GDM1 (cell line): ENCODE results near the gene COL9A2.

Experiments
- DNase-seq: peaks from one replicate; lab custom pipeline; 2025; lab: John Stamatoyannopoulos, UW

COL9A2 gene

DNA sequence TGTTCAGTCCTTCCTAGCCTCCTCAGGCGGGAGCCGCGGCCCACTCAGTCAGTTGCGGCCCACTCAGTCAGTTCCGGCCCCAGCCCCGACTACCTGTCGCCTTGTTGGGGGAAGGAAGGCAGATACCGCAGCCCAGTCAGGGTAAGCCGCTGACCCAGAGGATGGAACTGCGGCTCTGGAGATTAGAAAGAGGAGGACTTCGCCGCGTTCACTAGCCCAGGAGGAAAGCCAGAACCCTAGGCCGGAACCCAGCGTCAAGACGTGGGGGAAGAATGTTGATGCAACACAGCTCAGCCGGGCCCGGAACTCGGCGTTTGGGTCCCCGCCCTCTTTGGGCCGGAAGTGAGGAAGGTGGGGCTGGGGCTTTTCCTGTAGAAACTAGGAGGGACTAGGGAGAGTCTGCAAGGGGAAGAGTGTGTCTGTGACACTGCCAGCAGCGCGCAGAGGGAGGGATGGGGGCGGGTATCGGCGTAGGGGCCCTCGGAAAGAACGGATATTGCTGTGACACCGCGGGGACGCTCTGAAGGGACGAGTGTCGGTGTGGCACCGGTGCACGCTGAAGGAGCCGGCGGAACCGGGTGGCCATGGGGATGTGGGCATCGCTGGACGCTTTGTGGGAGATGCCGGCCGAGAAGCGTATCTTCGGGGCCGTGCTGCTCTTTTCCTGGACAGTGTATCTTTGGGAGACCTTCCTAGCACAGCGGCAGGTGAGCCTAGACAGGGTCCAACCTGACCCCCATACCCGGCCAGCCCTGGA is 59.2 kb downstream of the COL9A2 start, which contains the start of gene ZMPSTE24:
ZMPSTE24 (plus strand) TSS at position 549 of the 757 bp plus-strand sequence; CDS start at position 585, 36 bp downstream.
- peak; percentile 97 for DNase-seq

DNA sequence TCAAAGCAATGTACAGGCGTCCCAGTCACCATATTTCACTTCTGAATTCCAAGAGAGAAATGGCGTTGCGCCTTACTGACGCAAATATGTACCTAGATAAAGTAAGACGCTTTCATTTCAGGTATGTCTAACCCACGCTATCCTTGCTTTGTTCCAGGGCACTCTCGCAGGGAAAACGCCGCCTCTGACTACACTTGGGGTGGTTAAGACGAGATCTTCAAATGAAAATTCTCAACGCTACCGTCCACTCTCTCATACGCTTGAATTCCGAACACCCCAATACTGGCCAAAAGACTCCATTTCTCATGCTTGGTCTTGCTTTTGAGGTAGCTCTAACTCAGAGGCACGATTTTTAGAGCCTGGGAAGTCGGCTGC is 59.8 kb downstream of the COL9A2 start:
- no peak for DNase-seq

- DNase-seq = no peak
Measured at GRCh38 chr1:40256401-40257084, 60.5 kb downstream of the COL9A2 start.

- no peak for DNase-seq
Measured at GRCh38 chr1:40255231-40255630, 61.9 kb downstream of the COL9A2 start.

- DNase-seq = no peak
Measured at GRCh38 chr1:40252601-40253000, 64.5 kb downstream of the COL9A2 start.

GRCh38 chr1:40251456-40251855 is 65.6 kb downstream of the COL9A2 start:
- no peak for DNase-seq
